ENCODE measurements around the gene PDE11A. TPM values are rescaled to one million over a fixed set of nuclear protein-coding genes. Genes with fewer than 3 reads are reported as not detected.

The PDE11A gene
- total and polyA plus RNA-seq, 2 of the 8 experiments (the other 6 are each of a cell fraction or from before 2014, with no cell fraction given) = 0.19 to 0.23 TPM

GRCh38 chr2:177610813-177611212, 461.8 kb downstream of the PDE11A start (continued):
- TF ChIP-seq PHF8 (conservative IDR thresholded peaks at IDR 0.05; ENCODE audit: low read depth, low read length) = no peak
- TF ChIP-seq CHD2 (IDR thresholded peaks at IDR 0.05; ENCODE audit: low read length) = no peak
- no peak for TF ChIP-seq NRF1 (IDR thresholded peaks at IDR 0.05; ENCODE audit: low read depth, low read length)
- TF ChIP-seq, protein P1, sequence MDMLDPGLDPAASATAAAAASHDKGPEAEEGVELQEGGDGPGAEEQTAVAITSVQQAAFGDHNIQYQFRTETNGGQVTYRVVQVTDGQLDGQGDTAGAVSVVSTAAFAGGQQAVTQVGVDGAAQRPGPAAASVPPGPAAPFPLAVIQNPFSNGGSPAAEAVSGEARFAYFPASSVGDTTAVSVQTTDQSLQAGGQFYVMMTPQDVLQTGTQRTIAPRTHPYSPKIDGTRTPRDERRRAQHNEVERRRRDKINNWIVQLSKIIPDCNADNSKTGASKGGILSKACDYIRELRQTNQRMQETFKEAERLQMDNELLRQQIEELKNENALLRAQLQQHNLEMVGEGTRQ (IDR thresholded peaks at IDR 0.05; ENCODE audit: low read length) = no peak
- no peak for TF ChIP-seq GABPA (IDR thresholded peaks at IDR 0.05; ENCODE audit: borderline replicate concordance, insufficient read depth, low read length)
- TF ChIP-seq, protein P2, sequence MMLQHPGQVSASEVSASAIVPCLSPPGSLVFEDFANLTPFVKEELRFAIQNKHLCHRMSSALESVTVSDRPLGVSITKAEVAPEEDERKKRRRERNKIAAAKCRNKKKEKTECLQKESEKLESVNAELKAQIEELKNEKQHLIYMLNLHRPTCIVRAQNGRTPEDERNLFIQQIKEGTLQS (IDR thresholded peaks at IDR 0.05; ENCODE audit: insufficient read depth, low read depth, low read length) = no peak
- no peak for TF ChIP-seq GTF2F1 (IDR thresholded peaks at IDR 0.05; ENCODE audit: borderline replicate concordance, low read depth, low read length)

Data from H1 (cell line).